GM12878 (cell line): ENCODE data around the gene C22orf31. TPM values are rescaled to one million over a fixed set of nuclear protein-coding genes. Genes with fewer than 3 reads are reported as not detected.

Source experiments
- ATAC-seq: fragments of 200-7000 bp; cut with Tn5 transposase; 3 replicates; pipeline ENCODE4 v1.9.1; 2020; ENCODE audit warnings: mild to moderate bottlenecking, moderate library complexity
- BruUV-seq: library from RNA; stranded (reverse); fragments of 400-500 nt; replicated peaks from 2 replicates; lab custom pipeline; 2021; lab: Mats Ljungman, UMichigan
- CTCF ChIA-PET: fragments of 300-600 bp; sonication (Branson Sonifier 250); formaldehyde crosslinking; extraction: SDS; loops from one replicate; lab custom pipeline; 2021; ENCODE audit warnings: inconsistent platforms; lab: Yijun Ruan, JAX
- POLR2A ChIA-PET: fragments of 350-600 bp; formaldehyde crosslinking; extraction: SDS; loops from one replicate; lab custom pipeline; 2021; ENCODE audit warnings: inconsistent platforms; lab: Charles Lee
- RAD21 ChIA-PET: fragments of 300-600 bp; sonication (Branson Sonifier 250); formaldehyde crosslinking; loops from one replicate; lab custom pipeline; 2023; ENCODE audit warnings: antibody characterized with exemption; ENCODE audit not compliant: unreplicated experiment; lab: Charles Lee
- SMC1A ChIA-PET: fragments of 300-600 bp; sonication (Branson Sonifier 250); formaldehyde crosslinking; loops from one replicate; lab custom pipeline; 2023; ENCODE audit not compliant: unreplicated experiment, uncharacterized antibody; lab: Charles Lee
- DNase-seq: peaks from one replicate; pipeline ENCODE4 v3.0.0-alpha.2; 2011; ENCODE audit warnings: low read depth, low spot score
- FAIRE-seq: peaks from 3 replicates; lab custom pipeline; 2011; peaks lifted over from hg19 to GRCh38; lab: Jason Lieb, UNC
- H2AFZ ChIP-seq: 2 replicates; pipeline ENCODE4 v1.6.0; 2011; ENCODE audit warnings: low read depth, low read length, control low read depth; ENCODE audit not compliant: control insufficient read depth
- H3K27ac ChIP-seq: 2 replicates; pipeline ENCODE4 v1.5.1; 2011; ENCODE audit warnings: control low read depth; ENCODE audit not compliant: control insufficient read depth, insufficient read depth
- H3K27me3 ChIP-seq, 2 experiments: replicated peaks in 1 of 2; 2 replicates each; pipeline versions ENCODE4 v1.6.0 to v1.6.1; 2011; ENCODE audit warnings: low read length in 1 of 2; ENCODE audit not compliant: control insufficient read depth in 2 of 2, insufficient read depth in 2 of 2
- H3K36me3 ChIP-seq, 2 experiments: 2 replicates each; pipeline ENCODE4 v1.5.1; 2011; ENCODE audit warnings: low read length in 1 of 2; ENCODE audit not compliant: control insufficient read depth in 2 of 2, insufficient read depth in 2 of 2
- H3K4me1 ChIP-seq: 2 replicates; pipeline ENCODE4 v1.6.1; 2011; ENCODE audit warnings: mild to moderate bottlenecking, low read length, moderate library complexity, mixed read lengths; ENCODE audit not compliant: control insufficient read depth, insufficient read depth
- H3K4me2 ChIP-seq: 2 replicates; pipeline ENCODE4 v1.6.0; 2011; ENCODE audit warnings: control low read depth; ENCODE audit not compliant: control insufficient read depth, insufficient read depth
- H3K4me3 ChIP-seq: fragments of 200-600 bp; sonication (generic); 2 replicates; pipeline ENCODE4 v1.5.1; 2016
- H3K79me2 ChIP-seq: 2 replicates; pipeline ENCODE4 v1.6.0; 2011; ENCODE audit warnings: low read length; ENCODE audit not compliant: control insufficient read depth, insufficient read depth
- H3K9ac ChIP-seq: 2 replicates; pipeline ENCODE4 v1.8.0; 2011; ENCODE audit warnings: low read length, control low read depth, mixed read lengths; ENCODE audit not compliant: control insufficient read depth, insufficient read depth
- H3K9me3 ChIP-seq: replicated peaks from 3 replicates; pipeline ENCODE4 v1.5.1; 2011; ENCODE audit warnings: mild to moderate bottlenecking, low read length; ENCODE audit not compliant: control insufficient read depth, insufficient read depth
- H4K20me1 ChIP-seq: 2 replicates; pipeline ENCODE4 v1.6.0; 2011; ENCODE audit not compliant: control insufficient read depth, insufficient read depth
- GATAD2B ChIP-seq: fragments of 450-650 bp; conservative IDR thresholded peaks from 2 replicates; pipeline ENCODE4 v1.6.1; 2017; ENCODE audit warnings: low read depth, mild to moderate bottlenecking, moderate library complexity
- MTA2 ChIP-seq: fragments of 450-650 bp; IDR thresholded peaks from 2 replicates; pipeline ENCODE4 v1.6.1; 2016; ENCODE audit warnings: low read depth, mild to moderate bottlenecking, moderate library complexity
- PAX5 ChIP-seq: IDR thresholded peaks from 2 replicates; pipeline ENCODE4 v1.6.1; 2011; ENCODE audit warnings: low read depth, low read length, borderline replicate concordance
- PRDM15 ChIP-seq: fragments of 450-650 bp; formaldehyde crosslinking; IDR thresholded peaks from 2 replicates; pipeline ENCODE4 v1.4.0; 2020; ENCODE audit warnings: mild to moderate bottlenecking, moderate library complexity
- ZNF592 ChIP-seq: fragments of 450-650 bp; IDR thresholded peaks from 2 replicates; pipeline ENCODE4 v1.6.1; 2017; ENCODE audit warnings: mild to moderate bottlenecking, moderate library complexity
- WGBS: methylation state at CpG from one replicate; pipeline ENCODE4 v1.1.6; 2016; ENCODE audit warnings: low lambda C conversion rate; ENCODE audit not compliant: insufficient replicate concordance, insufficient coverage; ENCODE audit errors: missing lambda C conversion rate; 5-methylcytosine and 5-hydroxymethylcytosine counted together
- in situ Hi-C: fragments of 300-500 bp; cut with MboI; formaldehyde crosslinking; loops from 9 replicates; pipeline ENCODE4 v1.14.3; 2018; ENCODE audit warnings: mixed read lengths
- intact Hi-C: fragments of 100-400 bp; cut with micrococcal nuclease; formaldehyde crosslinking; loops from one replicate; pipeline ENCODE4 v1.14.2; 2022; ENCODE audit not compliant: unreplicated experiment
- polyA plus RNA-seq, 11 experiments: library from polyadenylated mRNA; depleted of rRNA in 4 of 11; unstranded in 6 of 11; stranded (reverse) in 5 of 11; fragments of >200 nt; fragmentation: Nextera tagmentation in 4 of 11; fragmentation: Illumina TruSeq in 1 of 11; extraction: Ambion mirVana in 4 of 11; extraction: Trizol in 1 of 11; gene quantifications; 1 replicate in 1 of 11; 2 replicates in 10 of 11; pipeline versions ENCODE4 v1.2.1 to v1.2.3, GENCODE V29; 2011 to 2016; ENCODE audit warnings: inconsistent platforms in 2 of 11, missing spikeins in 2 of 11, low read depth in 1 of 11
- total RNA-seq, 4 experiments: library from RNA; depleted of rRNA in 3 of 4; stranded (reverse); fragments of >200 nt in 3 of 4; fragmentation: Illumina TruSeq in 1 of 4; extraction: Trizol in 1 of 4; gene quantifications; 2 replicates each; pipeline versions ENCODE4 v1.2.1 to v1.2.3, GENCODE V29; 2013 to 2021

Gene C22orf31
- total and polyA plus RNA-seq, 10 of the 15 experiments (the other 5 are each of a cell fraction or from before 2014, with no cell fraction given): not detected

DNA sequence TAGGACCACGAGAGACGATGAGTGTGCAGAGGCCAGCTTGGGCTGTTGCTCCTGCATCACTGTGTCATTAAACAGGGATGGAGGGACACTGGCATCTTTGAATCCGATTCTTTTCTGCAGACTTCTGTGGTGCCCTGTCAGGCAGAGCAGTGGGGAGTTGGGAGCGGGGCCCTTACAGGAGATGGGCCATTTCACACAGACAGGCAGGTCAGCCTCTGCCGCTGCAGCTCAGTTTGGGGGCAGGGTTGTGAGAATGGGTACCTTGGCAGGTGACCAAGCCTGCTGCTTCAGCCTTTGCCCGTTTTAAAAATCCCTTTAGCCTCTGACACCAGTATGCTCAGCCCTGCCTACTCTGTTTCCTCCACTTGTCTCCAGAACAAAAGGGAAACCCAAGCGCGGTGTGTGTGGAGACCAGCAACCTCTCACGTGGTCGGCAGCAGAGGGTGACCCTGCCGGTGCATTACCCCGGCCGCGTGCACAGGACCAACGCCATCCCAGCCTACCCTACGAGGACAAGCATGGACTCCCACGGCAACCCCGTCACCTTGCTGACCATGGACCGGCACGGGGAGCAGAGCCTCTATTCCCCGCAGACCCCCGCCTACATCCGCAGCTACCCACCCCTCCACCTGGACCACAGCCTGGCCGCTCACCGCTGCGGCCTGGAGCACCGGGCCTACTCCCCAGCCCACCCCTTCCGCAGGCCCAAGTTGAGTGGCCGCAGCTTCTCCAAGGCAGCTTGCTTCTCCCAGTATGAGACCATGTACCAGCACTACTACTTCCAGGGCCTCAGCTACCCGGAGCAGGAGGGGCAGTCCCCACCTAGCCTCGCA, 12.6 kb downstream of the C22orf31 start:
- intact Hi-C loops: loop anchor here (10.0 kb wide), 1 partner anchor 106 kb away; no protein-coding TSS in a partner anchor
- WGBS: 69% methylated on average over 31 of the region's 31 CpGs
- Histone ChIP-seq H3K4me3 (no peak overlapping the region), H3K4me2 (no peak overlapping the region), H3K4me1 (no peaks in the 10 kb centered on the region), H2AFZ (no peak overlapping the region), H3K27ac (no peak overlapping the region), H3K36me3 (peaks cover 0 to 22% of the 10 kb centered on the region in 2 experiments; a peak in 2 of 4 replicates), H3K9ac (no peak overlapping the region), H3K9me3 (no peaks in the 10 kb centered on the region), H3K27me3 (peaks cover 0 to 2% of the 10 kb centered on the region in 2 experiments; a peak in 2 of 4 replicates), H3K79me2 (no peaks in the 10 kb centered on the region), H4K20me1 (no peaks in the 10 kb centered on the region)
- FAIRE-seq: no peak
- CTCF ChIA-PET: interaction anchor here (0.6 to 1.1 kb wide), 2 partner anchors 14 to 1337 kb away, joined by 3 to 4 read pairs; no protein-coding TSS in a partner anchor
- DNase-seq: no peak
- RAD21 ChIA-PET: interaction anchor here (0.8 to 1.7 kb wide), 4 partner anchors 26 to 142 kb away, joined by 3 to 4 read pairs (median 4); no protein-coding TSS in a partner anchor
- SMC1A ChIA-PET: interaction anchor here (2.2 kb wide), 1 partner anchor 105 kb away, joined by 6 read pairs; no protein-coding TSS in a partner anchor
- BruUV-seq: no TSS peak
- POLR2A ChIA-PET: interaction anchor here (0.5 kb wide), 1 partner anchor 167 kb away, joined by 4 read pairs; no protein-coding TSS in a partner anchor
- no peak for TF ChIP-seq ZNF592
- TF ChIP-seq MTA2: no peak
- no peak for TF ChIP-seq PRDM15 (CRISPR knock-in tag)
- TF ChIP-seq PAX5: no peak
- no peak for TF ChIP-seq GATAD2B
- ATAC-seq: no peak
- in situ Hi-C loops: loop anchor here (25.0 kb wide), 1 partner anchor 1012 kb away; no protein-coding TSS in a partner anchor
